8988T (cell line): ENCODE measurements around the gene CAPN10.

Source experiments
- DNase-seq: peaks from one replicate; pipeline ENCODE4 v3.0.0; 2011

CAPN10 gene

GRCh38 chr2:240575101-240575965 lies 11.2 kb upstream of the CAPN10 start:
- DNase-seq: no peak

GRCh38 chr2:240576036-240576435 lies 10.5 kb upstream of the CAPN10 start:
- no peak for DNase-seq

GRCh38 chr2:240576436-240577205 lies 9.9 kb upstream of the CAPN10 start:
- no peak for DNase-seq

- DNase-seq: no peak
Measured at GRCh38 chr2:240577281-240578109, 9.0 kb upstream of the CAPN10 start.

- DNase-seq: no peak
Measured at GRCh38 chr2:240578110-240578450, 8.5 kb upstream of the CAPN10 start.

- no peak for DNase-seq
Measured at GRCh38 chr2:240578488-240578887, 8.0 kb upstream of the CAPN10 start.

- no peak for DNase-seq
Measured at GRCh38 chr2:240579071-240579762, 7.3 kb upstream of the CAPN10 start.

GRCh38 chr2:240579771-240580614 lies 6.5 kb upstream of the CAPN10 start:
- no peak for DNase-seq

- no peak for DNase-seq
Measured at GRCh38 chr2:240581811-240582210, 4.7 kb upstream of the CAPN10 start.

GRCh38 chr2:240582781-240583180 lies 3.8 kb upstream of the CAPN10 start:
- DNase-seq: no peak

- no peak for DNase-seq
Measured at GRCh38 chr2:240583774-240584173, 2.8 kb upstream of the CAPN10 start.

- no peak for DNase-seq
Measured at GRCh38 chr2:240584486-240585031, 2.0 kb upstream of the CAPN10 start.

GRCh38 chr2:240585101-240585500 lies 1.4 kb upstream of the CAPN10 start:
- DNase-seq: no peak

GRCh38 chr2:240585681-240586197 lies 795 bp upstream of the CAPN10 start:
- no peak for DNase-seq

GRCh38 chr2:240586919-240587800 lies 626 bp downstream of the CAPN10 start:
- DNase-seq: no peak

- no peak for DNase-seq
Measured at GRCh38 chr2:240588006-240588655, 1.6 kb downstream of the CAPN10 start.

GRCh38 chr2:240588669-240589068 lies 2.1 kb downstream of the CAPN10 start:
- no peak for DNase-seq

- DNase-seq: no peak
Measured at GRCh38 chr2:240589375-240589774, 2.8 kb downstream of the CAPN10 start.

GRCh38 chr2:240589850-240590525 lies 3.5 kb downstream of the CAPN10 start:
- no peak for DNase-seq
